ENCODE results near the gene OTUD5.
"Not testable (repeated sequence)": the region's sequence is repeated elsewhere in the genome, so short reads cannot be mapped to it uniquely, and the experiment has no call there.

The OTUD5 gene

DNA sequence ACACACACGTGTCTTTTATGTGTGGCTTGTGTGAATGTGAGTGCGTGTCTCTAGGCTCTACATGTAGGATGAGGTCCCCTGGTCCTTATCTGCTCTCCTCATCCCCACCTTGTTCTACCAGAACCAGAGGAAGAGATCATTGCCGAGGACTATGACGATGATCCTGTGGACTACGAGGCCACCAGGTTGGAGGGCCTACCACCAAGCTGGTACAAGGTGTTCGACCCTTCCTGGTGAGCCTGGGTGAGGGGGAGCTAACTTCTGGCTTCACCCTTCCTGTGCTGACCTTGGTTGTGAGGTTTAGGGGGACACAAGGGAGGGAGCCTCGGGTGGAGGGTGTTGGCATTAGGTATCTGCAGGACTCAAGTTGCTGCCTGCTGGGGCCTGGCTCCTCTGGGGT is 56.3 kb downstream of the OTUD5 start:
- no peaks in the 10 kb centered on the region for H3K9me3 Mint-ChIP-seq
- peaks cover 2% of the 10 kb centered on the region for H3K36me3 Mint-ChIP-seq (ENCODE audit: low read depth)
- ATAC-seq: no peak
- no peak overlapping the region for H3K27ac Mint-ChIP-seq
- DNase-seq: no peak
- no peaks in the 10 kb centered on the region for H3K27me3 Mint-ChIP-seq
- H3K4me1 Mint-ChIP-seq: peaks cover 20% of the 10 kb centered on the region
- no peak overlapping the region for H3K4me3 Mint-ChIP-seq

DNA sequence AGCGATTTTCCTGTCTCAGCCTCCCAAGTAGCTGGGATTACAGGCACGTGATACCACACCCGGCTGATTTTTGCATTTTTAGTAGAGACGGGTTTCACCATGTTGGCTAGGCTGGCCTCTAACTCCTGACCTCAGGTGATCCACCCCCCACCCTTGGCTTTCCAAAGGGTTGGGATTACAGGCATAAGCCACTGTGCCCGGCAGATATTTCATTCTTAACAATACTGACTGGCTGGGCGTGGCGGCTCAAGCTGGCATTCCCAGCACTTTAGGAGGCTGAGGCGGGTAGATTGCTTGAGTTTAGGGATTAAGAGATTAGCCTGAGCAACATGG is 58.4 kb downstream of the OTUD5 start:
- DNase-seq (no peak), ATAC-seq (no peak)
- H3K9me3 Mint-ChIP-seq: no peaks in the 10 kb centered on the region
- no peaks in the 10 kb centered on the region for H3K27me3 Mint-ChIP-seq
- H3K4me1 Mint-ChIP-seq: peaks cover 25% of the 10 kb centered on the region
- H3K4me3 Mint-ChIP-seq: peak overlapping the region; percentile 91
- peaks cover 5% of the 10 kb centered on the region for H3K36me3 Mint-ChIP-seq (ENCODE audit: low read depth)
- H3K27ac Mint-ChIP-seq: no peak overlapping the region

DNA sequence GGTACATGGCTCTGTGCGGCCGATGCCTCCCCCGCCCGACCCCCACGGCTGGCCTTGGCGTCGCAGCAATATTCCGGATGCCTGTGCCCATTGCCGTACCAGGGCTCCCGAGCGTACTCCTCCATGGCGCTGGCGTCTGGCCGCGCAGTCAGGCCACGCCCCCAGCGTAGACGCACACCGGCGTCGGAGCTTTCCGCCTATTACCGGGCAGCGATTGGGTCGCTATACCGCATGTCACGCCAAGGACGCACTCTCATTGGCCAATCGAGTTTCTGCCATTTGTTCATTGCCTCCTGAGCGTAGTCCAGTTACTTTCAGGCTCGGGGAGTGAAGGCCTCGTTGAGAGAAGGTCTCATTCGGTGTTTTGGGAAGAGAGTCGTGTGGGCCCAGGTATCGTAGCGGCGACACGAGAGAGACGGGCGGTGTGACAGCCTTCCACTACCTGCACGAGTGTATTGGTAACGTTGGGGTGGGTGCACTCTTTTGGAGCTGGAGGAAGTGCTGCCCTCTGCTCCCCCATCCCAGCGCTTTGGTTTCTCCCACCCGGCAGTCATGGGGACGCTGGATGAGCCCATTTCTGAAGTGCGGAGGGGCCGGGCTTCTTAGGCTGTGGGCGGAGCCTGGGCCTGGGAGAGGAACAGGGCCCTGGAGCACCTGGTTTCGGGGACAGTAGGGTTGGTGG is 59.6 kb downstream of the OTUD5 start, which contains the start of the genes PQBP1 and TIMM17B:
TSS of gene PQBP1 (plus strand) at position 306 of the 682 bp plus-strand sequence. CDS start 580 bp downstream, outside the sequence.
TSS of gene TIMM17B (minus strand) at position 144 of the 682 bp plus-strand sequence. CDS start at position 125, 19 bp downstream.
- Mint-ChIP-seq H3K27ac (peak within 1 kb of the TSS; percentile 96), H3K4me1 (peaks cover 26% of the 10 kb centered on the region), H3K4me3 (peak within 1 kb of the TSS; percentile 91), H3K9me3 (no peaks in the 10 kb centered on the region), H3K27me3 (no peaks in the 10 kb centered on the region), H3K36me3 (ENCODE audit: low read depth) (peaks cover 5% of the 10 kb centered on the region)
- ATAC-seq: peak; percentile 94
- DNase-seq: peak; percentile 82

DNA sequence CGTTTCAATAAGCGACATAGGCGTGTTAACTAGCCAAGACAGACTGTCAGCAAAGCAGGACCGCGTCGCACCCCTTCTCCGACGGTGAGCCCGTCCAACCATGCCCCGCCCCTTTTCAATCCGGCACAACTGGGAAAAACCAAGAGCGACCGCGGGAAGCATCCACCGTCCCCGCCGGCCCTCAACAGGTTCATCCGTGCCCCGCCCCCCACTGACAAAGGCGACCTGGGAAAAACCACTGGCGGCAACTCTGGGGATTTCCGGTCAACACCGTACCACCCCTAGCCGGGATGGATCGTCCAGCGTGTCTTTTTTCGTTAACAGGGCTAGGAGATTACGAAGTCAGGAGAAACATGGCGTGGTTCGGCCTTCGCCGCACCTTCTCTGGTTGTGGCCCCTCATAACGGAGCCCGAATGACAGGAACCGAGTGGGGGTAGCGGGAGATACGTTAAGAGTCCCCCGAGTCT is 60.2 kb downstream of the OTUD5 start:
- ATAC-seq (peak; percentile 27), DNase-seq (peak; percentile 68)
- H3K27ac Mint-ChIP-seq: peak overlapping the region; percentile 96
- H3K9me3 Mint-ChIP-seq: no peaks in the 10 kb centered on the region
- H3K36me3 Mint-ChIP-seq (ENCODE audit: low read depth): peaks cover 5% of the 10 kb centered on the region
- peaks cover 26% of the 10 kb centered on the region for H3K4me1 Mint-ChIP-seq
- peak overlapping the region; percentile 91 for H3K4me3 Mint-ChIP-seq
- H3K27me3 Mint-ChIP-seq: no peaks in the 10 kb centered on the region

DNA sequence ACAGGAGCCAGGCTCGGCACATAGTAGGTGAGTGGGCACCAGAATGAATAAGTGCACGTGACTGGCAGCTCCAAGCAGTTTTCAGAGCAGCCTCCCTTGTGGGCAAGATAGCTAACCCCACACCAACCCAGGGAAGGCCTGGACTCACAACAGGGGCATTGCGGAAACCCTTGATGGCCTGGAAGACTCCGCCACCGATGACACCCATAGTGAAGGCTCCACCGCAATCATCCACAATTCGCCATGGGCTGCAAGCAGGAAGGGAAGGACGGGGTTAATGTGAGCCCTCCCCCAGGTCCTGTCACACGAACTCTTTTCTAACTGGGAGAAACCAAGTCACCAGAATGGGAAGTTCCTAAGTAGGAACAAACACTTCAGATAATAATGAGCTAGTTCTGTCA is 60.8 kb downstream of the OTUD5 start:
- no peak for ATAC-seq
- H3K36me3 Mint-ChIP-seq (ENCODE audit: low read depth): peaks cover 5% of the 10 kb centered on the region
- H3K27me3 Mint-ChIP-seq: no peaks in the 10 kb centered on the region
- H3K4me3 Mint-ChIP-seq: peak overlapping the region; percentile 91
- peak overlapping the region; percentile 96 for H3K27ac Mint-ChIP-seq
- no peaks in the 10 kb centered on the region for H3K9me3 Mint-ChIP-seq
- DNase-seq: no peak
- H3K4me1 Mint-ChIP-seq: peaks cover 29% of the 10 kb centered on the region

DNA sequence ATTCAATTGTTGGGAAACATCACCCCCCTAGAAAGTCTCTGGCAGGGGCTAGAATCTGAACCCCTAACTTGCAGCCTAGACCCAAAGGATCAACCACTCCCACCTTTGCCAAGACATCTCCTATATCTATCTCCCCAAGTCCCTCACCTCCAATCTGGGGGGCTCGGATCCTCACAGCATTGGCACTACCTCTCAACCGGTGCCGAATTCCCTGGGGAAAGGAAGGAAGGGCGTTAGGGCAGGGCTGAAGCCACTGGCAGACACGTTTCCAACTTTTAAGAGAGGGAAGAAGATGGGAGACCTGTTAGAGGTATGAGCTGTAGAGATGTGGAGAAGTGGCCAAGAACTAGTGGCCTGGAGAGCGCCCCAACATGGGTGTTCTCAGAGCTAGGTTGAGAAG is 62.5 kb downstream of the OTUD5 start:
- Mint-ChIP-seq H3K27ac (peak overlapping the region; percentile 46), H3K9me3 (no peaks in the 10 kb centered on the region), H3K4me1 (peaks cover 38% of the 10 kb centered on the region), H3K4me3 (no peak overlapping the region), H3K36me3 (ENCODE audit: low read depth) (peaks cover 4% of the 10 kb centered on the region), H3K27me3 (no peaks in the 10 kb centered on the region)
- DNase-seq: no peak
- no peak for ATAC-seq

DNA sequence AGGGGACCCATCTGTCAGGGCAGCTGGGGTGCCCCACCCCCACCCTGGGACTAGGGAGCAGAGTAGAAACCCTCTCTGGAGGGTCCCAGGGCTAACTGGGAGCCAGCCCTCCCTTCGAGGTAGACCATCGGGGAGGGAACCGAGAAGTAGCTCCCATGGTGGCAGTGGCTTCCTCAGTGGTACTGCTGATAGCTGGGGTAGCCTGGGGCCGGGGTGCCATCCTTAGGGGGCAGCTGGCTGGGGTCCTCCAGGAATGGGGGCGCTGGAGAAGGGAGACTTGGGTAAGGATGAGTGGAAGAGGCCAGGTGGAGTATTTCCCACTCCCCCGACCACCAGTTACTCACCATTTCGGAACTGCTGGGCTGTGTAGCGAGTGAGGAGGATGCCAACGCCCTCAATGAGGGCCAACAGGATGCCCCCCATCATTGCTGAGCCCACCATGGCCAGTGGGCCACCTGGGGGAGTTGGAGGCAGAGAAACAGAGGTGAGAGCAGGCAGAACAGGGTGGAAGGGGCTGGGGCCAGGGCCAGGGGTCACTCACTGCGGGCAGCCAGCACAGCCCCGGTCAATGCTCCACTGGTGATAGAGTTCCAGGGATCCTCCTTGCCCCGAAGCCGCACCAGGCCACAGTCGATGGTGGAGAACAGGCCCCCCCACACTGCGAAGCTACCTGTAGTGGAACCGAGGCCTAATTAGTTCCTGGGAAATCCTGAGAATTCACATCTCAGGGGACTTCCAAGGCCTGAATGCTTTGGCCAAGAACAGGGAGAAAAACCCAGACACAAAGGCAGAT is 63.7 kb downstream of the OTUD5 start:
- DNase-seq (no peak), ATAC-seq (no peak)
- peaks cover 4% of the 10 kb centered on the region for H3K36me3 Mint-ChIP-seq (ENCODE audit: low read depth)
- H3K9me3 Mint-ChIP-seq: no peaks in the 10 kb centered on the region
- no peaks in the 10 kb centered on the region for H3K27me3 Mint-ChIP-seq
- peaks cover 34% of the 10 kb centered on the region for H3K4me1 Mint-ChIP-seq
- no peak overlapping the region for H3K27ac Mint-ChIP-seq
- H3K4me3 Mint-ChIP-seq: no peak overlapping the region

DNA sequence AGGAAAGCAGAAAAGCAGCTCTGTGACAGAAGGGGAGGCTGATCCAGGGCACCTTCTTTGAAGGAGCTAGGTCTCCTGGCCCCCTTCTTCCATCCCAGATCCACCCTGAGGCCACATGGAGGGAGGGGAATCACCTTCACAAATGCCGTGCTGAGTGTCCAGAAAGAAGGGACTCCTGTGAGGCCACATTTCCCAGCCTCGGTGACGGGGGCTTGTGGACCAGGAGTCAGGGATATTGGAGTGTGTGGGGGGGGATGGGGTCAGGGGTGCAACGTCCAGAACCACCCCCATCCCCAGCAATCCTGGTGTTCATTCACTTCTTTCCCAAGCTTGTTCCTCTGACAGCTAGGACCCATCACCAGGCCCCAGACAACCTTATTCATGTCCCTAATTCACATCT is 64.5 kb downstream of the OTUD5 start:
- H3K36me3 Mint-ChIP-seq (ENCODE audit: low read depth): peaks cover 4% of the 10 kb centered on the region
- H3K4me1 Mint-ChIP-seq: peaks cover 32% of the 10 kb centered on the region
- no peak overlapping the region for H3K27ac Mint-ChIP-seq
- H3K9me3 Mint-ChIP-seq: no peaks in the 10 kb centered on the region
- H3K4me3 Mint-ChIP-seq: no peak overlapping the region
- no peak for DNase-seq
- no peaks in the 10 kb centered on the region for H3K27me3 Mint-ChIP-seq
- ATAC-seq: no peak

DNA sequence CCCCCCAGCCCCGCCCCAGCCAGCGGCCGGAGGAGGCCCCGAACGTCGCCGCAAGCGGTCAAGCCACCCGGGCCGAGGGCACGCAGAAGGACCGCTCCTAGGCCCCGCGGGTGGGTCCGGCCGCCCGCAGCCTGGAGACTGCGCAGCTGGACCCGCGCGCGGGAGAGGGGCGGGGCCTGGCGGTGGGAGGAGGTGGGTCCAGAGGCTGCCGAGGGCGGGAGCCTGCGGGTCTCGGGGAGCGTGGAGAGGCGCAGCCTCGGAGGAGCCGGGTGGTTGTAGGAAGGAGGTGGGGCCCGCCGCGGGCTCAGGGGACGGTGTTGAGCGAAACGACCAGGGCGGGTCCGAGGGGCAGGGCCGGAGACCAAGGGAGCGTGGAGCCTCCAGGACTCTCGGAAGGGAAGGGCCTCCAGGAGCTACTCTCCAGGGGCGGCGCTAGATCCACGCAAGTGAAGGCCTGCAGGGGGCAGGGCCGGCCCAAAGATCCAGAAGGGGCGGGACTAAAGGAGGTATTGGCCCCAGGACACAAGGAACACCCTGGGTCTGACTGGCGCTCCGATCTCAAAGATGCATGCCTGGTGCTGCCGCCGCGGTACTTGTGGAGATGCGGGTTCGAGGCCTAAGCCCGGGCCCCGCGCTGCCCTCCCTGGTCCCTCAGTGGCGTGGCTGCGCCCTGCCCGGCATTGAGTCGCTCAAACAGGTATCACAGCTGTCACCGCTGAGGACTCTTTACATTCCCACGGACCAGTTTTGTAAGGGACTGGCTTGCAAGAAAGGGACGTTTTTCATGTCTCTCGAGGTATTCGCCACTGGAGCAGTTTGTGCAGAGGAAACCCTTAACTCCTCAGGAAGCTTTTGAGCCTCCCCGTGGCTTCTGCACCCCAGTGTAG is 65.8 kb downstream of the OTUD5 start:
- H3K36me3 Mint-ChIP-seq (ENCODE audit: low read depth): peaks cover 4% of the 10 kb centered on the region
- DNase-seq (peak; percentile 67), ATAC-seq (peak; percentile 92)
- peaks cover 23% of the 10 kb centered on the region for H3K4me1 Mint-ChIP-seq
- H3K27ac Mint-ChIP-seq: no peak overlapping the region
- H3K9me3 Mint-ChIP-seq: no peaks in the 10 kb centered on the region
- H3K4me3 Mint-ChIP-seq: peak overlapping the region; percentile 83
- H3K27me3 Mint-ChIP-seq: no peaks in the 10 kb centered on the region

DNA sequence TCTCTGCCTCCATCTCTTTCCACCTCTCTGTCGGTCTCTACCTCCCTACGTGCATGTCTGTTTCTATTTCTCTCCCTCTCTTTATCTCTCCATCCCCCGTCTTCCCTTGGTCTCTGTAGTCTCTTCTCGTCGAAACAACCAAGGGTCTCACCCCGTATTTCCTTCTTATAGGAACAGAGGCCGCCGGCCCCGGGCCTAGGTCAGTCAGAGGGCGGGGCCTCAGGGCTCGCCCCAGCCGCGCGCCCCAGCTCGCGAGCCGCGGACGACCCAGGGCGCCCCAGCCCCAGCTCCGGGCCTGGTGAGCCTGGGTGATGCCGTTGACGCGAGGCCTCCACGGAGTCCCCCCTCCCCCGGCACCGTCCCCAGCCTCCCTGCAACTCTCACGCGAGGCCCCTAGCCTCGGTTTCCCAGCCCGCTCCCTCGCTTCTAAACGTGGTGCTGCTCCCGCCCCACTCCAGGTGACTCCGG is 66.4 kb downstream of the OTUD5 start:
- ATAC-seq (peak; percentile 27), DNase-seq (peak; percentile 19)
- Mint-ChIP-seq H3K4me3 (peak overlapping the region; percentile 83), H3K36me3 (ENCODE audit: low read depth) (peaks cover 4% of the 10 kb centered on the region), H3K4me1 (peaks cover 18% of the 10 kb centered on the region), H3K9me3 (no peaks in the 10 kb centered on the region), H3K27me3 (no peaks in the 10 kb centered on the region), H3K27ac (peak overlapping the region; percentile 86)

DNA sequence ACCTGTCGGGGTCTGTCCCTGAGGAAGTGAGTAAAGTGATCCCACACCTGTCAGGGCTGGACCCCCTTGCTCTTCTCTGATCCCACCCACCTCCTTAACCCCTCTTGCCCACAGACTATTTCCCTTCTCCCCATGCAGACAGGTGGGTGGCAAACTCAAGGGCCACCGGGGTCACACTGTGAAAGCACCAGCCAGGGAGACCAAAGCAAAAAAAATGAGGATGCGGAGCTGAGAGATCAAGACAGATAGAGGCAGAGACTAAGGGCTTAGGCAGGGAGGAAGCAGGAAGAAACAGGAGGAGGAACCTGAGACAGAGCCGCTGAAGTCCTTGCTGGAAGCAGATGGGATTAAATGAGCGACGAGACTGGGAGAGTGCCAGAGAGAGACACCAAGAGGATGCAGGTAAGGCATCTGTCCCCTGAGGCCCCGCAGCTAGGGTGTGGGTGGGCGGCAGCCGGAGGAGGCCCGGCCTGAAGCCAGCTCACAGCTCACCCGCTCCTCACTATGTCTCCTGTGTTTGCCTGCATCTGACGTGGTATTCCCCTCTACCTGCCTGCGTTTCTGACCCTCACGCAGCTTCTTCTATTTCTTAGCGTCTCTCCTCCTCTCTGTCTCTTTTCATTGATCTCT is 67.0 kb downstream of the OTUD5 start:
- Mint-ChIP-seq H3K27ac (peak overlapping the region; percentile 86), H3K4me3 (peak overlapping the region; percentile 83), H3K4me1 (peaks cover 17% of the 10 kb centered on the region), H3K9me3 (no peaks in the 10 kb centered on the region), H3K36me3 (ENCODE audit: low read depth) (peaks cover 3% of the 10 kb centered on the region), H3K27me3 (no peaks in the 10 kb centered on the region)
- ATAC-seq: no peak
- DNase-seq: peak; percentile 19

DNA sequence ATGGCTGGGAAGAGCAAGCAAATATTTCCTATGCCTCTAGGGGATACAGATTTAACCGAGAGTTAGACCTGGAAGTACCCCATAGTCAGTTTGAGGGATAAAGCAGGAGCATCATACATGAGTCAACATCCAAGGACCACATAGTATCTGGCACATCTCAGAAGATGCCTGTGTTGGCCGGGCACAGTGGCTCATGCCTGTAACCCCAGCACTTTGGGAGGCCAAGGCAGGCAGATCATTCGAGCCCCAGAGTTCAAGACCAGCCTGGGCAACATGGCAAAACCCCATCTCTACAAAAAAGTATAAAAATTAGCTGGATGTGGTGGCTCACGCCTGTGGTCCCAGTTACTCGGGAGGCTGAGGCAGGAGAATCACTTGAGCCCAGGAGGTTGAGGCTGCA is 70.8 kb downstream of the OTUD5 start:
- H3K9me3 Mint-ChIP-seq; H3K27me3 Mint-ChIP-seq; H3K4me3 Mint-ChIP-seq; H3K36me3 Mint-ChIP-seq (ENCODE audit: low read depth); ATAC-seq; H3K27ac Mint-ChIP-seq; H3K4me1 Mint-ChIP-seq; DNase-seq: not testable (repeated sequence)

DNA sequence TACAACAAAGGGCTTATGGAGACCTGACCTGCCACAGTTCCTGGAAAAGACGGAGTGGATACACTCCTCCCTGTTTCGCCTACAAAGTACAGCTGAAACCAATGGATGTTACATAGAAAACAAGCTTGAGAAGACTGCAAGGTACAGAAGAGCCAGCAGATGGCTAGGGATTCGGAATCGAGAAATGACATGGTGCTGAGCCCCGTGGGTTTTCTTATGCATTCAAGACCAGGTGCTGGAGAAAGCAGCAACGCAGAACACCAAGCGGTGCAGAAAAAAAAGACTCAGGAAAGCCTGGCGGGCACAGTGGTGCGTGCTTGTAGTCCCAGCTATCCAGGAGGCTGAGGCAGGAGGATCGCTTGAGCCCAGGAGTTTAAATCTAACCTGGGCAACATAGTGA is 73.7 kb downstream of the OTUD5 start:
- Mint-ChIP-seq H3K27me3 (no peaks in the 10 kb centered on the region), H3K9me3 (no peaks in the 10 kb centered on the region), H3K27ac (no peak overlapping the region), H3K4me3 (no peak overlapping the region), H3K36me3 (ENCODE audit: low read depth) (no peaks in the 10 kb centered on the region), H3K4me1 (no peaks in the 10 kb centered on the region)
- DNase-seq (no peak), ATAC-seq (no peak)

DNA sequence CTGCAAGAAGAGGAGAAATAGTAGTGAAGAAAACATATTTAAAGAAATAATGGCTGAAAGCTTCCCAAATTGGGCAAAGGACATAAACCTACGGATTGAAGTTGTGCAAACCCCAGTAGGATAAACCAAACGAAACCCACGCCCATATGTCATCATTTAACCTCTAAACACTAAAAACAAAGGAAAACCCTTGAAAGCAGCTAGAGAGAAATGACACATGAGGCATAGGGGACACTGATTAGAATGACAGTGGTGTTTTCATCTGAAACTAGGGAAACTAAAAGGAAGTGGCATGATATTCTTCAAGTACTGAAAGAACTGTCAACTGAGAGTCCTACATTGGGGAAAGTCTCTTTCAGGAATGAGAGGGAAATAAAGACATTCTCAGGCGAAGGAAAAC is 80.5 kb downstream of the OTUD5 start:
- H3K4me1 Mint-ChIP-seq; DNase-seq; H3K27ac Mint-ChIP-seq; H3K27me3 Mint-ChIP-seq; H3K36me3 Mint-ChIP-seq (ENCODE audit: low read depth); H3K4me3 Mint-ChIP-seq; ATAC-seq; H3K9me3 Mint-ChIP-seq: not testable (repeated sequence)

Data from activated naive CD8-positive, alpha-beta T cell treated with anti-CD3 and anti-CD28 coated beads, Interleukin-2, amount 50 U/mL, for 24 hours (primary cell).